Measurements from ENCODE around the gene EFCAB13.
"Not testable (repeated sequence)": the region's sequence is repeated elsewhere in the genome, so short reads cannot be mapped to it uniquely, and the experiment has no call there.

EFCAB13 gene

GRCh38 chr17:47332287-47332686 is 8.5 kb downstream of the EFCAB13 start:
- H3K4me3 ChIP-seq (ENCODE audit: low read length), result no peak overlapping the region
- no peak for TF ChIP-seq ZNF274 (IDR thresholded peaks at IDR 0.05; ENCODE audit: low read depth, low read length)

DNA sequence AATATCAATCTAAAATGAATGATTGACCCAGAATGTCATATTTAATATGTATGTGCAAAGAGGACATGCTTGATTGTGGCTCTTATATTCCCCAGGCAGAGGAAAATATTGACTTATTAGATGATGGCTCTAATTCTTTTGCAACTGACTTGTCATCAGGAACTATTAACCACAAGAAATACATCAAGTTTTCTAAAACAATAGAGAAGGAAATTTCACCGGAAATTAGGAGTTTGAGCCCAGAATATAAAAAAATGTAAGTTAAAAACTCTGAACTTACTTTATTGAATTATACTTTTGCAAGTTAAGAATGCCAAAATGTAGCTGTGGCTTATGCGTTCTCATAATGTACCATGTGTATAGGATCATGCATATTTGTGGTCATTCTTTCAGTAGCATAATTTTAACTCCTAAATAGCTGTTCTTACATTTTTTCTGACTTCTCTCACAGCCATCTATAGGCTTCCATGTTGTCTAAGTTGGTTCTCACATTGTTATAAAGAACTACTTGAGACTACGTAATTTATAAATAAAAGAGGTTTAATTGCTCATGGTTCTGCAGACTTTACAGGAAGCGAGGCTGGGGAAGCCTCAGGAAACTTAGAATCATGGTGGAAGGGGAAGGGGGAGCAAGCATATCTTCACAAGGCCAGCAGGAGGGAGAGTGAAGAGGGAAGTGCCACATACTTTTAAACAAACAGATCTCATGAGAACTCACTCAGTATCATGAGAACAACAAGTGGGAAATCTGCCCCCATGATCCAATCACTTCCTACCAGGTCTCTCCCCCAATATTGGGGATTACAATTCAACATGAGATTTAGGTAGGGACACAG is 11.6 kb downstream of the EFCAB13 start:
- H3K4me3 ChIP-seq (ENCODE audit: low read length), result no peak overlapping the region
- TF ChIP-seq ZNF274 (IDR thresholded peaks at IDR 0.05; ENCODE audit: low read depth, low read length), result no peak

- TF ChIP-seq ZNF274 (IDR thresholded peaks at IDR 0.05; ENCODE audit: low read depth, low read length), result no peak
- H3K4me3 ChIP-seq (ENCODE audit: low read length), result no peak overlapping the region
These were observed 14.3 kb downstream of the EFCAB13 start for GRCh38 chr17:47338026-47338425.

DNA sequence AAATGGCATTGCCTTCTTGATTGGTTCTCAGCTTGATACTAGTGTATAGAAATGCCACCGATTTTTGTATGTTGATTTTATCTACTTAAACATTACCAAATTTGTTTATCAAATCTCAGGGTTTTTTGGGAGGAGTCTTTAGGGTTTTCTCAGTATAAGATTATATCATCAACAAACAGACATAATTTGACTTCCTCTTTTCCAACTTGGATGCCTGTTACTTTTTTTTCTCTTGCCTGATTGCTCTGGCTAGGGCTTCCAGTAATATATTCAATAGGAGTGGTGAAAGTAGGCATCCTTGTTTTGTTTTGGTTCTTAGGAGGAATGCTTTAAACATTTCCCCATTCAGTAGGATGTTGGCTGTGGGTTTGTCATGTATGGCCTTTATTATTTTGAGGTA is 29.1 kb downstream of the EFCAB13 start:
- no peak overlapping the region for H3K4me3 ChIP-seq (ENCODE audit: low read length)
- TF ChIP-seq ZNF274 (IDR thresholded peaks at IDR 0.05; ENCODE audit: low read depth, low read length), result no peak

DNA sequence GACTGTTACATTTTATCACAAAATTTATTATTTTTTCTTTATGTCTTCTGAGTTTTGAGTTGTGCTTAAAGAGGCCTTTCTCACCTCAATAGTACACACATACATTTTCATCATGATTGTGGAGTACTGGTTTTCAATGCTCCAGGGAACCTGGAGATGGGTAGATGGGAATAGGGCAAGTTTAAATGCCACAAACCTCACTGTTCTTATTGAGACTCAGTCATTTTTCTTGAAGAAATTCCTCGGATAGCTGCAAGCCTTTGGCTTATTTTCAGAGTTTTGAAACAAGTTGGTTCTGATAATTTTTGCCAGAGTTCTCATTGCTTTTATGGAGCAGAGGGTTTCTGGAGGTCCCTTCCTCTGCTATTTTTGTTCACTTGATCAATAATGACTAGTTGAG is 34.9 kb downstream of the EFCAB13 start:
- no peak overlapping the region for H3K4me3 ChIP-seq (ENCODE audit: low read length)
- no peak for TF ChIP-seq ZNF274 (IDR thresholded peaks at IDR 0.05; ENCODE audit: low read depth, low read length)

GRCh38 chr17:47363171-47363570 is 39.4 kb downstream of the EFCAB13 start:
- H3K4me3 ChIP-seq (ENCODE audit: low read length), result no peak overlapping the region

DNA sequence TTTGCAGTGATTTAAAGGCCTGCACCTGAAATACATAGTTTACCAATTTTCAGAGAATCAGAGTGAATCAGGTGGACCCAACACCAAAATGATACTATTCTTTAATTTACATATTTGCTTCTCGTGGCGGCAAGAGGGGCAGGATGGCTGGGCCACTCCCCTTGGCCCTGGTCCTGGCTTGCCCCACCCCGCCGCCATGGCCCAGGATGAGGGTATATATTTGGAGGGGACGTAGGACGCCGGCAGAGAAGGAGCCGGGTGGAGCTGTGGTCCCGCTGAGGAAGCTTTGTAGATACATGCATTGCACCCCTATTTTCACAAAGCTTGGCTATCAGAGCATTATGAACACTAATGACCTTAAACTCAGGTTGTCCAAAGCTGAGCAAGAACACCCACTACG is 43.5 kb downstream of the EFCAB13 start:
- H3K4me3 ChIP-seq (ENCODE audit: low read length), result no peak overlapping the region
- no peak for TF ChIP-seq ZNF274 (IDR thresholded peaks at IDR 0.05; ENCODE audit: low read depth, low read length)

More at GRCh38 chr17:47363171-47363570, 39.4 kb downstream of the EFCAB13 start:
- TF ChIP-seq ZNF274 (IDR thresholded peaks at IDR 0.05; ENCODE audit: low read depth, low read length), result no peak

DNA sequence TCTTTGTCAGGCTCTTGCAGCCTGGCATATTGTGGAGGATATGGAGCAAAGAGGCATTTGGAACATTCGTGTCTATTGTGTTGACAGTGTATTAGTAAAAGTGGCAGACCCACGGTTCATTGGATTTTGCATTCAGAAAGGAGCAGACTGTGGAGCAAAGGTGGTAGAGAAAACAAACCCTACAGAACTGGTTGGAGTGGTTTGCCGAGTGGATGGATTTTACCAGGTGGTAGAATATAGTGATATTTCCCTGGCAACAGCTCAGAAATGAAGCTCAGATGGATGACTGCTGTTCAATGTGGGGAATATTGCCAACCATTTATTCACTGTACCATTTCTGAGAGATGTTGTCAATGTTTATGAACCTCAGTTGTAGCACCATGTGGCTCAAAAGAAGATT is 44.5 kb downstream of the EFCAB13 start:
- no peak for TF ChIP-seq ZNF274 (IDR thresholded peaks at IDR 0.05; ENCODE audit: low read depth, low read length)
- no peak overlapping the region for H3K4me3 ChIP-seq (ENCODE audit: low read length)

DNA sequence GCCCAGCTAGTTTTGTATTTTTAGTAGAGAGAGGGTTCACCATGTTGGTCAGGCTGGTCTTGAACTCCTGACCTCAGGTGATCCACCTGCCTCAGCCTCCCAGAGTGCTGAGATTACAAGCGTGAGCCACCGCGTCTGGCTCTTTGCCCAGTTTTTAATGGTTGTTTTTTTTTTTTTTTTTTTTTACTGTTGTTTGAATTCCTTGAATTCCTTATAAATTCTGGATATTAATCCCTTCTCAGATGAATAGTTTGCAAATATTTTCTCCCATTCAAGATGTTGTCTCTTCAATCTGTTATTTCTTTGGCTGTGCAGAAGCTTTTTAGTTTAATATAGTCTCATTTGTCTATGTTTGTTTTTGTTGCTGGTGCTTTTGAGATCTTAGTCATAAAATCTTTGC is 47.1 kb downstream of the EFCAB13 start:
- not testable (repeated sequence) for H3K4me3 ChIP-seq (ENCODE audit: low read length)

- H3K4me3 ChIP-seq (ENCODE audit: low read length), result no peak overlapping the region
- no peak for TF ChIP-seq ZNF274 (IDR thresholded peaks at IDR 0.05; ENCODE audit: low read depth, low read length)
These were observed 49.2 kb downstream of the EFCAB13 start for GRCh38 chr17:47373002-47373401.

GRCh38 chr17:47376247-47376646 is 52.5 kb downstream of the EFCAB13 start:
- H3K4me3 ChIP-seq (ENCODE audit: low read length), result no peak overlapping the region
- TF ChIP-seq ZNF274 (IDR thresholded peaks at IDR 0.05; ENCODE audit: low read depth, low read length), result no peak

DNA sequence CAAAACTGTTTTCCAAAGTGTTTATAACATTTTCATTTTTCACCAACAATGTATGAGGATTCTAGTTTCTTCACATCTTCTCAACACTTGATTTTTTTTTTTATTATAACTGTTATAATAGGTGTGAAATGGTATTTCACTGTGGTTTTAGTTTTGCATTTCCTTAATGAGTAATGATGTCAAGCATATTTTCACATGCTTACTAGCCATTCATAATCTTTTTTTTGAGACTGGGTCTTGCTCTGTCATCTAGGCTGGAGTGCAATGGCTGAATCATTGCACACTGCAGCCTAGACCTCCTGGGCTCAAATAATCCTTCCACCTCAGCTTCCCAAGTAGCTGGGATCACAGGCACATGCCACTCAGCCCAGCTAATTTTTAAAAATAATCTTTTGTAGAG is 65.1 kb downstream of the EFCAB13 start:
- TF ChIP-seq ZNF274 (IDR thresholded peaks at IDR 0.05; ENCODE audit: low read depth, low read length), result no peak
- H3K4me3 ChIP-seq (ENCODE audit: low read length), result no peak overlapping the region

DNA sequence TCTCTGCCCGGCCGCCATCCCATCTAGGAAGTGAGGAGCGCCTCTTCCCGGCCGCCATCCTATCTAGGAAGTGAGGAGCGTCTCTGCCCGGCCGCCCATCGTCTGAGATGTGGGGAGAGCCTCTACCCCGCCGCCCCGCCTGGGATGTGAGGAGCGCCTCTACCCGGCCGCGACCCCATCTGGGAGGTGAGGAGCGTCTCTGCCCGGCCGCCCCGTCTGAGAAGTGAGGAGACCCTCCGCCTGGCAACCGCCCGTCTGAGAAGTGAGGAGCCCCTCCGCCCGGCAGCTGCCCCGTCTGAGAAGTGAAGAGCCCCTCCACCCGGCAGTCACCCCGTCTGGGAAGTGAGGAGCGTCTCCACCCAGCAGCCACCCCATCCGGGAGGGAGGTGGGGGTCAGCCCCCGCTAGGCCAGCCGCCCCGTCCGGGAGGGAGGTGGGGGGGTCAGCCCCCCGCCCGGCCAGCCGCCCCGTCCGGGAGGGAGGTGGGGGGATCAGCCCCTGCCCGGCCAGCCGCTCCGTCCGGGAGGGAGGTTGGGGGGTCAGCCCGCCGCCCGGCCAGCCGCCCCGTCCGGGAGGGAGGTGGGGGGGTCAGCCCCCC is 73.9 kb downstream of the EFCAB13 start:
- not testable (repeated sequence) for H3K4me3 ChIP-seq (ENCODE audit: low read length)

GRCh38 chr17:47400333-47400732 is 76.6 kb downstream of the EFCAB13 start:
- H3K4me3 ChIP-seq (ENCODE audit: low read length), result no peak overlapping the region
- TF ChIP-seq ZNF274 (IDR thresholded peaks at IDR 0.05; ENCODE audit: low read depth, low read length), result no peak

- TF ChIP-seq ZNF274 (IDR thresholded peaks at IDR 0.05; ENCODE audit: low read depth, low read length), result no peak
- H3K4me3 ChIP-seq (ENCODE audit: low read length), result no peak overlapping the region
These were observed 77.3 kb downstream of the EFCAB13 start for GRCh38 chr17:47401100-47401499.

GRCh38 chr17:47404006-47404405 is 80.3 kb downstream of the EFCAB13 start:
- TF ChIP-seq ZNF274 (IDR thresholded peaks at IDR 0.05; ENCODE audit: low read depth, low read length), result no peak
- H3K4me3 ChIP-seq (ENCODE audit: low read length), result no peak overlapping the region
